Measurements from ENCODE around the gene SHISA5. TPM values are rescaled to one million over a fixed set of nuclear protein-coding genes. Genes with fewer than 3 reads are reported as not detected.
"Not testable (repeated sequence)": the region's sequence is repeated elsewhere in the genome, so short reads cannot be mapped to it uniquely, and the experiment has no call there.

The SHISA5 gene
- polyA plus RNA-seq, 2 donors: 54.0 to 94.9 TPM

DNA sequence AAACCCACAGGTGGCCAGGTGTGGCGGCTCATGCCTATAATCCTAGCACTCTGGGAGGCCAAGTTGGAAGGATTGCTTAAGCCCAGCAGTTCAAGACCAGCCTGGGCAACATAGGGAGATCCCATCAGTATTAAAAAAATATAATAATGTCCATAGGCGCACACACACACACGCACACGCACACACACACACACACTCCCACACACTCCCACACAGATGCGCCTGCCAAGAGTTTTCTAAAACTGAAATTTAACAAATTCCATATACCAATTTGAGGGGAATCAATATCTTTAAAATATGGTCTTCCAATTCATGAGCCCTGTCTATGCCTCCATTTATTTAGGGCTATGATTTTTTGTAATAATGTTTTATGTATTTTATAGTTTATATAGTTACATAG is 17.0 kb downstream of the SHISA5 start:
- WGBS, 2 donors: 91 to 95% methylated on average over 5 of the region's 5 CpGs
- no peaks in the 10 kb centered on the region for H3K27me3 ChIP-seq (ENCODE audit: control insufficient read depth in 1 of 2, insufficient read depth in 2 of 2, low read length in 2 of 2)
- H3K9me3 ChIP-seq (ENCODE audit: control insufficient read depth in 2 of 2, insufficient read depth in 1 of 2, low read depth in 1 of 2, low read length in 1 of 2): no peaks in the 10 kb centered on the region
- H3K4me1 ChIP-seq (ENCODE audit: control insufficient read depth in 2 of 2, insufficient read depth in 2 of 2, low read length in 1 of 2): no peaks in the 10 kb centered on the region
- no peak overlapping the region for H3K27ac ChIP-seq (ENCODE audit: low read depth in 2 of 2, low read length in 1 of 2)
- no peak overlapping the region for H3K4me3 ChIP-seq (ENCODE audit: low read depth in 1 of 2, low read length in 2 of 2)
- H3K36me3 ChIP-seq (ENCODE audit: control insufficient read depth in 2 of 2, insufficient read depth in 2 of 2, low read length in 1 of 2): peaks cover 0 to 3% of the 10 kb centered on the region in 2 donors

DNA sequence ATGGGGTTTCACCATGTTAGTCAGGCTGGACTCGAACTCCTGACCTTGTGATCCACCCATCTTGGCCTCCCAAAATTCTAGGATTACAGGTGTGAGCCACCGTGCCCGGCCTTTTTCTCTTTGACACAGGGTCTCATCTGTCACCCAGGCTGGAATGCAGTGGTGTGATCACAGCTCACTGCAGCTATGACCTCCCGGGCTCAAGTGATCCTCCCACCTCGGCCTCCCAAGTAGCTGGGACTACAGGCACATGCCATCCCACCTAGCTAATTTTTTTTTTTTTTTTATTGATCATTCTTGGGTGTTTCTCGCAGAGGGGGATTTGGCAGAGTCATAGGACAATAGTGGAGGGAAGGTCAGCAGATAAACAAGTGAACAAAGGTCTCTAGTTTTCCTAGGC is 21.2 kb downstream of the SHISA5 start:
- not testable (repeated sequence) for H3K27ac ChIP-seq (ENCODE audit: low read depth in 2 of 2, low read length in 1 of 2); H3K4me1 ChIP-seq (ENCODE audit: control insufficient read depth in 2 of 2, insufficient read depth in 2 of 2, low read length in 1 of 2)
- WGBS, 2 donors: 91 to 95% methylated on average over 6 of the region's 6 CpGs

DNA sequence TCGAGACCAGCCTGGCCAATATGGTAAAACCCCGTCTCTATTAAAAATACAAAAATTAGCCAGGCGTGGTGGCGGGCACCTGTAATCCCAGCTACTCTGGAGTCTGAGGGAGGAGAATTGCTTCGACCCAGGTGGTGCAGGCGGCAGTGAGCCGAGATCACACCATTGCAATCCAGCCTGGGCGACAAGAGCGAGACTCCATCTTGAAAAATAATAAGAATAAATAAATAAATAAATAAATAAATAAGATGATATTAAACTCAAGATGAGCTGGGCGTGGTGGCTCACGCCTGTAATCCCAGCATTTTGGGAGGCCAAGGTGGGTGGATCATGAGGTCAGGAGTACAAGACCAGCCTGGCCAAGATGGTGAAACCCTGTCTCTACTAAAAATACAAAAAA is 23.1 kb downstream of the SHISA5 start:
- not testable (repeated sequence) for H3K9me3 ChIP-seq (ENCODE audit: control insufficient read depth in 2 of 2, insufficient read depth in 1 of 2, low read depth in 1 of 2, low read length in 1 of 2); H3K4me3 ChIP-seq (ENCODE audit: low read depth in 1 of 2, low read length in 2 of 2); H3K4me1 ChIP-seq (ENCODE audit: control insufficient read depth in 2 of 2, insufficient read depth in 2 of 2, low read length in 1 of 2); H3K27ac ChIP-seq (ENCODE audit: low read depth in 2 of 2, low read length in 1 of 2); H3K27me3 ChIP-seq (ENCODE audit: control insufficient read depth in 1 of 2, insufficient read depth in 2 of 2, low read length in 2 of 2); H3K36me3 ChIP-seq (ENCODE audit: control insufficient read depth in 2 of 2, insufficient read depth in 2 of 2, low read length in 1 of 2)
- 96 to 97% methylated on average over 11 of the region's 11 CpGs for WGBS, 2 donors

More for the DNA sequence above, 21.2 kb downstream of the SHISA5 start:
- not testable (repeated sequence) for H3K9me3 ChIP-seq (ENCODE audit: control insufficient read depth in 2 of 2, insufficient read depth in 1 of 2, low read depth in 1 of 2, low read length in 1 of 2); H3K27me3 ChIP-seq (ENCODE audit: control insufficient read depth in 1 of 2, insufficient read depth in 2 of 2, low read length in 2 of 2); H3K4me3 ChIP-seq (ENCODE audit: low read depth in 1 of 2, low read length in 2 of 2); H3K36me3 ChIP-seq (ENCODE audit: control insufficient read depth in 2 of 2, insufficient read depth in 2 of 2, low read length in 1 of 2)

DNA sequence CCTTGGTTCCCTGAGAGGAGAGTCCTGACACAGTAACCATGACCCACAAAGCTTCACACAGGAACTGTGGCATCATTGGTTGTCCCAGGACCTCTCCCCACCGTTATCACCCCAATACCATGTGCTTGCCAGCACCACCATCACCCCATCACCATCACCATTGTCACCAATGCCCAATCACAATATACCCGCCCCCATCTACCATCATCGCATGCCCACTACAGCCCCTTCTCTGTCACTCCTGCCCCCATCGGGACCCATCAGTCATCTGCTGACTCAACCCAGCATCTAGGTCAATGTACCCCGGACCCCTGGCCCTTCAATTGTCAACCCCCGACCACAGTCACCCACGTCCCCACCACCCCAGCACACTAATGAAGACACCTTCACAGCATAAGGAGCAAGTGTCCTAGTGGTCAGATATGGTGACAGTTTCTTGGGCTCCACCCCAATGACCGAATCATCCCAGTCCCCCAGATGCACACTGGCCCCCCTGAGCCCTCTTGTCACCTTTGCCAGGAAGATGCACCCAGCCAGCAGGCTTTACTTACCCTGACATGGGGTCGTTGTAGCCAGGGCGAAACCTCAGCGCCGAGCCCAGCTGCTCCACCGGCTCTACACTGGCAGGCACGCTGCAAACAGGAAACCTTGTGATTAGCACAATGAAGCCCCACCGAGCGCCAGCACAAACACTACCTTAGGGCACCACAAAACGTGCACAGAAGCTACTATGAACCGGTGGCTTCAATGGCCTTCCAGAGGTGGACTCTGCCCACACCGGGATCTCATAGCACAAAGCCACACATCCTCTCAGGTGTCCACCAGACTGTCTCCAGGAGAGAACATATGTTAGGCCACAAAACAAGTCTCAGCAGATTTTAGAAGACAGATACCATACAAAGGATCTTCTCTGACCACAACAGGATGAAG is 25.1 kb downstream of the SHISA5 start:
- 70 to 78% methylated on average over 19 of the region's 19 CpGs for WGBS, 2 donors
- H3K27ac ChIP-seq (ENCODE audit: low read depth in 2 of 2, low read length in 1 of 2): peak overlapping the region; percentile 20 to 52
- H3K9me3 ChIP-seq (ENCODE audit: control insufficient read depth in 2 of 2, insufficient read depth in 1 of 2, low read depth in 1 of 2, low read length in 1 of 2): no peaks in the 10 kb centered on the region
- peak overlapping the region in 1 of 2 donors; percentile 4 for H3K4me3 ChIP-seq (ENCODE audit: low read depth in 1 of 2, low read length in 2 of 2)
- peaks cover 0 to 2% of the 10 kb centered on the region in 2 donors for H3K4me1 ChIP-seq (ENCODE audit: control insufficient read depth in 2 of 2, insufficient read depth in 2 of 2, low read length in 1 of 2)
- no peaks in the 10 kb centered on the region for H3K27me3 ChIP-seq (ENCODE audit: control insufficient read depth in 1 of 2, insufficient read depth in 2 of 2, low read length in 2 of 2)
- peaks cover 0 to 13% of the 10 kb centered on the region in 2 donors for H3K36me3 ChIP-seq (ENCODE audit: control insufficient read depth in 2 of 2, insufficient read depth in 2 of 2, low read length in 1 of 2)

DNA sequence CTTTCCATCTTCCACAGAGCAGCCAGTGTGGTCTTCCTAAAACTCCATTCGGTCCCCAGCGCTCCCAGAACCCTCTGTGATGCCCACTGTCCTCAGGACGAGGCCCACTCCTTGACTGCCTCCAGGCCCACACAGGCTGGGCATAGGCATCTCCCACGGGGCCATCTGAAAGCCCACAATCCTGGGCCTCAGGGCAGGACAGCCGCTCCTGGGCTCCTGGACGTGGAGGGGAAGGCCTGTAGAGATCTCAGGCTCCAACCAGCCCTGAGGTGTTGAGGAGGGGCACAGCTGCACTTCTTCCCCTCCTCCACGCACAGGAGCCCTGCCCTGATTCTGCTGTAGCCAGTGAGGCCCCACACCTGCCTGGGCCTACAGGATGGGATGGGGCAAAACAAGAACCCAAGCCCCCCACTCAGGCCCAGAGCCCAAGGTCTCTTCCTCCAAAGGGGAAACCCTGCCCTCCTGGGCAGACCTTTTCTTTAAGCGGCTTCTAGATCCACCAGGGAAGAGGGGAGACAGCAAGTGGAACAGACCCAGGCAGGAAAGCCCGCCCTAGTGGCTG is 25.9 kb downstream of the SHISA5 start:
- 84% methylated on average over 9 of the region's 9 CpGs for WGBS, 2 donors
- Histone ChIP-seq H3K27ac (ENCODE audit: low read depth in 2 of 2, low read length in 1 of 2) (peak overlapping the region in 1 of 2 donors; percentile 27), H3K9me3 (ENCODE audit: control insufficient read depth in 2 of 2, insufficient read depth in 1 of 2, low read depth in 1 of 2, low read length in 1 of 2) (no peaks in the 10 kb centered on the region), H3K4me3 (ENCODE audit: low read depth in 1 of 2, low read length in 2 of 2) (no peak overlapping the region), H3K27me3 (ENCODE audit: control insufficient read depth in 1 of 2, insufficient read depth in 2 of 2, low read length in 2 of 2) (no peaks in the 10 kb centered on the region), H3K4me1 (ENCODE audit: control insufficient read depth in 2 of 2, insufficient read depth in 2 of 2, low read length in 1 of 2) (peaks cover 2 to 4% of the 10 kb centered on the region in 2 donors), H3K36me3 (ENCODE audit: control insufficient read depth in 2 of 2, insufficient read depth in 2 of 2, low read length in 1 of 2) (peaks cover 0 to 13% of the 10 kb centered on the region in 2 donors)

DNA sequence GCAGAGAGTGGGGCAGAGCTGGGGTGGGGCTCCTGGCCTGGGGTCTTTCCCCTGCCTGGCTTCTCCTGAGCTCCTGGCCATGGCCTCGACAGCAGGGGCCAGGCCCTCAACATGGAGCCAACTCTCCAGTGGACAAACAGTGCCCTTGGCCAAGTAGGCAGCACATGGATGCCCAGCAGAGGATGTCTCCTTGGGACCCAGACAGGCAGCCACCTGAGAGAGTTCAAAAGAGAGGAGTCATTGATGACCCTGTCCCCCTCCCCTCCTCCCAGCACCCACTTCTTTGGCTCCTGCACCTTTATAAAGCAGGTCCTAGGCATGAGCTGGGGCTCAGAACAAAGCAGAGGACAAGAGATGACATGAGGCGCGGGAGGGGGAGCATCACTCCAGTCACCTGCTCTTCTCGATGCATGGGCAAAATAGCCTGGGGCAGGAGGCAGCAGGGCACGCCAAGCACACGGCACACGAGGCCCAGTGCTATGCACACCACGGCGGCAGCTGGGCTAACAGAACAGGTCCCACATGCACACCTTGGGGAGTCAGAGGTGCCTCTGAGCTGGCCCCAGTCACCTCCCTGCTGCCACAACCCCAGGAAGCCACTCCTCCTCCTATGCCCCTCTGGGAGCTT is 27.4 kb downstream of the SHISA5 start:
- H3K36me3 ChIP-seq (ENCODE audit: control insufficient read depth in 2 of 2, insufficient read depth in 2 of 2, low read length in 1 of 2): peaks cover 0 to 13% of the 10 kb centered on the region in 2 donors

DNA sequence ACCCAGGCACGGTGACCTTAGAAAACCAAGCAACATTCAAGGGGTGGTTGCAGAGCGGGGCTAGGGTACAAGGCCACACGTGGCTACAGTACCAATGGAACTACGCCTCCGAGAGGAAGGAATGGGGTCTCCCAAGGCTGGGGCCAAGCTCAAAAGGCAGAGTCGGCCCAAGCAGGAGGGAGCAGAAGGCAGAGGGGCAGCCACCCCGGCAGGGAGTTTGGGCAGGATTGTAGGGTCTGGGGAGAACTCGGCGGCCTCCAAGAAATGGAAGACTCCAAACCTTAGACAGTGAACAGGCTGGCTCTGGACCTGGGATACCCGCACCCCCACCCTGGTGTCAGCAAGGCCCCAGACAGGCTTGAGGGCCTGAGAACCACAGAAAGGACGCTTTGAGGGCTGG is 28.8 kb downstream of the SHISA5 start:
- H3K4me1 ChIP-seq (ENCODE audit: control insufficient read depth in 2 of 2, insufficient read depth in 2 of 2, low read length in 1 of 2): peaks cover 4 to 6% of the 10 kb centered on the region in 2 donors
- H3K27me3 ChIP-seq (ENCODE audit: control insufficient read depth in 1 of 2, insufficient read depth in 2 of 2, low read length in 2 of 2): no peaks in the 10 kb centered on the region
- H3K27ac ChIP-seq (ENCODE audit: low read depth in 2 of 2, low read length in 1 of 2): peak overlapping the region in 1 of 2 donors; percentile 30
- WGBS, 2 donors: 82 to 86% methylated on average over 11 of the region's 11 CpGs
- no peak overlapping the region for H3K4me3 ChIP-seq (ENCODE audit: low read depth in 1 of 2, low read length in 2 of 2)
- H3K9me3 ChIP-seq (ENCODE audit: control insufficient read depth in 2 of 2, insufficient read depth in 1 of 2, low read depth in 1 of 2, low read length in 1 of 2): no peaks in the 10 kb centered on the region
- peaks cover 0 to 15% of the 10 kb centered on the region in 2 donors for H3K36me3 ChIP-seq (ENCODE audit: control insufficient read depth in 2 of 2, insufficient read depth in 2 of 2, low read length in 1 of 2)

More for the DNA sequence above, 27.4 kb downstream of the SHISA5 start:
- no peak overlapping the region for H3K27ac ChIP-seq (ENCODE audit: low read depth in 2 of 2, low read length in 1 of 2)
- no peak overlapping the region for H3K4me3 ChIP-seq (ENCODE audit: low read depth in 1 of 2, low read length in 2 of 2)
- H3K9me3 ChIP-seq (ENCODE audit: control insufficient read depth in 2 of 2, insufficient read depth in 1 of 2, low read depth in 1 of 2, low read length in 1 of 2): no peaks in the 10 kb centered on the region
- 59 to 70% methylated on average over 9 of the region's 9 CpGs for WGBS, 2 donors
- peaks cover 2 to 4% of the 10 kb centered on the region in 2 donors for H3K4me1 ChIP-seq (ENCODE audit: control insufficient read depth in 2 of 2, insufficient read depth in 2 of 2, low read length in 1 of 2)
- H3K27me3 ChIP-seq (ENCODE audit: control insufficient read depth in 1 of 2, insufficient read depth in 2 of 2, low read length in 2 of 2): no peaks in the 10 kb centered on the region

GRCh38 chr3:48474619-48475018 is 29.4 kb downstream of the SHISA5 start:
- no peaks in the 10 kb centered on the region for H3K27me3 ChIP-seq (ENCODE audit: control insufficient read depth in 1 of 2, insufficient read depth in 2 of 2, low read length in 2 of 2)
- no peak overlapping the region for H3K4me3 ChIP-seq (ENCODE audit: low read depth in 1 of 2, low read length in 2 of 2)
- H3K27ac ChIP-seq (ENCODE audit: low read depth in 2 of 2, low read length in 1 of 2): peak overlapping the region in 1 of 2 donors; percentile 17
- peaks cover 10% of the 10 kb centered on the region in 2 donors for H3K4me1 ChIP-seq (ENCODE audit: control insufficient read depth in 2 of 2, insufficient read depth in 2 of 2, low read length in 1 of 2)
- 58 to 64% methylated on average over 4 of the region's 4 CpGs for WGBS, 2 donors
- H3K9me3 ChIP-seq (ENCODE audit: control insufficient read depth in 2 of 2, insufficient read depth in 1 of 2, low read depth in 1 of 2, low read length in 1 of 2): no peaks in the 10 kb centered on the region
- peaks cover 3 to 16% of the 10 kb centered on the region in 2 donors for H3K36me3 ChIP-seq (ENCODE audit: control insufficient read depth in 2 of 2, insufficient read depth in 2 of 2, low read length in 1 of 2)

GRCh38 chr3:48474031-48474430 is 29.9 kb downstream of the SHISA5 start:
- H3K4me3 ChIP-seq (ENCODE audit: low read depth in 1 of 2, low read length in 2 of 2); H3K27ac ChIP-seq (ENCODE audit: low read depth in 2 of 2, low read length in 1 of 2); H3K27me3 ChIP-seq (ENCODE audit: control insufficient read depth in 1 of 2, insufficient read depth in 2 of 2, low read length in 2 of 2); H3K9me3 ChIP-seq (ENCODE audit: control insufficient read depth in 2 of 2, insufficient read depth in 1 of 2, low read depth in 1 of 2, low read length in 1 of 2): not testable (repeated sequence)
- 96% methylated on average over 4 of the region's 4 CpGs for WGBS, 2 donors
- Histone ChIP-seq H3K36me3 (ENCODE audit: control insufficient read depth in 2 of 2, insufficient read depth in 2 of 2, low read length in 1 of 2) (peaks cover 3 to 19% of the 10 kb centered on the region in 2 donors), H3K4me1 (ENCODE audit: control insufficient read depth in 2 of 2, insufficient read depth in 2 of 2, low read length in 1 of 2) (peaks cover 15% of the 10 kb centered on the region in 2 donors)

Measured in esophagus (tissue), 2 donors.